GM21825 (cell line): ENCODE results near the gene FAM3D.
"Not testable (repeated sequence)": the region's sequence is repeated elsewhere in the genome, so short reads cannot be mapped to it uniquely, and the experiment has no call there.

Source experiments
- ATAC-seq: cut with Tn5 transposase; IDR thresholded peaks from one replicate; pipeline ENCODE4 v1.9.1; 2021; ENCODE audit warnings: mild to moderate bottlenecking, moderate library complexity; ENCODE audit not compliant: unreplicated experiment

FAM3D gene

GRCh38 chr3:58685641-58686040 lies 19.1 kb upstream of the FAM3D start:
- ATAC-seq, result no peak

DNA sequence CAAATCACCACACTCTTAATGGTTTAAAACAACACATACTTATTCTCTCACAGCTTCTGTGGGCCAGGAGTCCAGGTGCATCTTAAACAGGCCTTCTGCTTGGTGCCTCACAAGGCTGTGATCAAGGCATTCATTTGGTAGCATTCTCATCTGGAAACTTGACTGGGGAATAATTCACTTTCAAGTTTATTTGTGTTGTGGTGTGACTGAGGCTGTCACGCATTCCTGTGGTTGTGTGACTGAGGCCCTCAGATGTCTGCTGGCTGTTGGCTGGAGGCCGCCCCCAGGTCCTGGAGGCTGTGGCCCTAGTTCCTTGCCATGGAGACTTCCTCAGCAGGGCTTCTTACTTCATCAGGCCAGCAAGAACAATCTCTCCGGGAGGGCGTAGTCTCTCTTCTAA lies 16.9 kb upstream of the FAM3D start:
- ATAC-seq, result no peak

- ATAC-seq, result no peak
Measured at GRCh38 chr3:58683001-58683458, 16.5 kb upstream of the FAM3D start.

DNA sequence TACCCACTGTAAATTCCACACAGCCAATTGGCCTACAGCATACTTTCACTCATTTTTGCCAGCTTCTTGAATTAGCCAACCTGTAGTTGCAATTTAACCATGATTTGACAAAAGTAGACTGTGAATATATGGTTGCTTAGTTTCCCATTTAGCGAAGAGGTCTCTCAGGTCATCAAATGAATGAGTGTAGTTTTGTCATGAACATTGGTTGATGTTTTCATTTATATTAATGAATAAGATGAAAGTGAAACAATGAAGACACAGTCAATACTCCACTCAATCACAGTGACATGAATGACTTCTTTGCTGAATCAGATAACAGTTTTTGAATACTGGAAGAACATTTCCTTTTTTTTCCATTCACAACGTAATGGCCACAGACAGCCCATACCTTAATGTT lies 15.3 kb upstream of the FAM3D start:
- no peak for ATAC-seq

GRCh38 chr3:58680879-58681525 lies 14.4 kb upstream of the FAM3D start:
- ATAC-seq, result no peak

DNA sequence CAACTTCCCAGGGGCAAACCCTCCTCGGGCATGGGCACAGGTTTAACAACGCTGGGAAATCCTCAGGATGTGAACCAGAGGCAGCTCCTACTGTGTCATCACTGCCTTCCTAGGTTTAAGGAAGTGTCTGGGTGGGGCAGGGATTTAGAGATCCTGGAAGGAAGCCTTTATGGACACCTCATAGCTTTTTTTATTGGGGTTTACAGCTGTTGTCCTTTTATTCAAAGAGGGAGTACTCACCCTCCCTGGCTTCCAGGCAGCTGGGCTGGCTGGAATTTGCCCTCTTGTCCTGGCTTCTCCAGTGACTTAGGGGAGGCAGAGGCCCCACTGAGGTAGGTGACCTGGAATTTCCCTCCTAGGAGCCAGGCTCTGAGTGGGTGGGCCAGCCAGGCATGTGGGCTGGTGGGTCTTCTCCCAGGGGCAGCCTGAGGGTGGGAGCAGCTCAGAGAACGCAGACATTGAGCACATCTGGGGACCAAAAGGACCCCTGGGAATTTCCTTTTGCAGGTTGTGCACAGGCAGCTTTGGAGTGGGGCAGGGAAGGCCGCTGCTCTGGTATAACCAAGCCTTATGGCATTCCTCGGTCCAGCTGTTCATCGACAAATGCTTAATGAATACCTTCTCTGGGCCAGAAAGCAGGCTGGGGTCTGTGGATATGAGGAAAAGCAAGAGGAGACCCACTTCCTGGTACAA lies 13.5 kb upstream of the FAM3D start:
- no peak for ATAC-seq

- no peak for ATAC-seq
Measured at GRCh38 chr3:58679446-58679845, 12.9 kb upstream of the FAM3D start.

GRCh38 chr3:58678177-58678970 lies 11.8 kb upstream of the FAM3D start:
- ATAC-seq, result not testable (repeated sequence)

GRCh38 chr3:58672880-58673279 lies 6.3 kb upstream of the FAM3D start:
- ATAC-seq, result no peak

- ATAC-seq, result no peak
Measured at GRCh38 chr3:58672451-58672850, 5.9 kb upstream of the FAM3D start.

GRCh38 chr3:58670506-58671135 lies 4.0 kb upstream of the FAM3D start:
- ATAC-seq, result no peak

DNA sequence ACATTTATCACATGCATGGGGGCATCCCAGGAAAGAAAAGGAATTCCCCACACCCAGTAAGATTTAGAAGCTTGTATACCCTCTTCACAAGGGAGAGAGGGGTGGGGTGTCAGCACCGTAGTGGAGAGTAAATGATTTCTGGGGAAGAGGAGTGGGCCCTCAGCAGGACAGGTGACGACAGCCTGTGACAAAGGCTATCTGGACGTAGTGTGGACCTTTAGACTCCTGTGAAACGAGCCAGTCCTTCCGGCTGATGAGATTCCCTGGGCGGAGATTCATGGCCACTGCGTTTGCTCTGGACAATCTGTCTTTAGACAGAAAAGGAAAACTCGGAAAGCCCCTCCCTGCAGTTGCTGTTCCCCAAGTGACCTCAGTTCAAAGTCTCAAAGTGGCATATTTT lies 1.7 kb upstream of the FAM3D start:
- no peak for ATAC-seq

- ATAC-seq, result no peak
Measured at GRCh38 chr3:58667704-58668103, 1.1 kb upstream of the FAM3D start.

DNA sequence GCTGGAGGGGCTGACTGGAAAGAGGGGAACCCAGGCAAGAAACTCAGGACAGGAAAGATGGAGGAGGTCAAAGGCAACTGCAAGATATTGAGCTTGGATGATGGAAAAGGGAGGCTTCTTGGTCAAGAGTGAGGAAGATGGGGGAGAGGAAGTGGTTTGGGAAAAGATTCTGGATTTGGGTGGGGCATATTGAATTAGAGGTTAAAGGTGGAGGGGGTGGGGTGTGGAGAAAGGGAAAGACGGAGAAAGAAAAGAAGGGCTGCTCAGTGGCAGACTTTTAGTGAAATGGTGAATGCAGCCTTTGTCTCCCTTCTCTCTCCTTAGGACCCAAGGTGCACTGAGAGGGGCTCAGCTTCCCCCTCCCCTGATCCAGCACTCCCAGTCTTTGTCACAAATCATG lies 655 bp upstream of the FAM3D start:
- ATAC-seq, result no peak

GRCh38 chr3:58665405-58665804 lies 1.2 kb downstream of the FAM3D start:
- ATAC-seq, result no peak

GRCh38 chr3:58664611-58665010 lies 2.0 kb downstream of the FAM3D start:
- no peak for ATAC-seq

DNA sequence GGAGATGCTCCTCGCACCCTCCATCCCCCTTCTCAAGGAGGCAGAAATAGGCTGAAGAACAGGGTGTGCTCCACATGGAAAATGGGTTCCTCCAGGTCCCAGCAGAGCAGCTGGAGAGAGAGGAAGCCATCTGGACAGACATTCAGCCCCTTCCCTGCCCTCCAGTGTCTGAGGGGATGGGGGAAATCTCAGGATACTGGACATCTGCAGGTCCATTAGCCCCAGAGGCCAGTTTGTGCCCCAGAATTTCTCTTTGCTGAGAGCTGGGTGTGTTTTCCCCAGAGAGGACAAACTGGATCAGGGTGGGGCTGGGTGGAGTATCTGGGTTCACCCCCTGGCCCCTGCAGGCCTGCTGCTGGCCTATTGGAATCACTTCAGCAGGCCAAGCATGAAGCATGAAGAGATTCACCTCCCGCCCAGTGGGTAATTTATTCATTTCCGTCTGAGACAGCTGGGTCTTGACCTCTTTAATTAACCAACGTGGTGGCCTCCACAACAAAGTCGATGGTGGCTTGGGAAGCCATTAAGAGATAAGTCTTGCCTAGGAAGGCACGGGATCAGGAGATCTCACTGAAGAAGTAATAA lies 4.6 kb downstream of the FAM3D start:
- ATAC-seq, result no peak

- no peak for ATAC-seq
Measured at GRCh38 chr3:58660998-58661397, 5.6 kb downstream of the FAM3D start.

GRCh38 chr3:58659051-58659675 lies 7.4 kb downstream of the FAM3D start:
- ATAC-seq, result no peak

DNA sequence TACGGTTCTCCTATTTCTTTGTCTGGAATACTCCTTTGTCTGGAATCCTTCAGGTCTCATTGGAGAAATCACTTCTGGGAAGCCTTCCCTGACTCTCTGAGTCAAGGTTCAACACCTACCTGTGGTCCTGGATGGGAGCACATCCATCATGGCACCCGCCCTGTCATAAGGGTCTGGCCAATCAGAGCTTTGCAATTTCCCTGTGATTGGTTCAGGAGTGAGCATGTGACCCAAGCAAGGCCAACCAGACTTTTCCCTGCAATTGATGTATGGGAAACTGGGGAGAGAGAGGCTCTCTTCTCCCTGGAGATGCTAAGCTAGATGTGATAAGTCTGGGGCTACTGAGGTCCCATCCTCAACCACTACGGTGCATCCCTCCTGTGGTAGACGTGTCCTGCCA lies 8.1 kb downstream of the FAM3D start:
- no peak for ATAC-seq
